ENCODE results near the gene LRRC15.

GRCh38 chr3:194328053-194328657 is 41.4 kb downstream of the LRRC15 start:
- no peak for TF ChIP-seq CTCF (IDR thresholded peaks at IDR 0.05)
- TF ChIP-seq POLR2A (IDR thresholded peaks at IDR 0.05), result no peak
